GM21619 (cell line): ENCODE data around the gene SLC25A21.
"Not testable (repeated sequence)": the region's sequence is repeated elsewhere in the genome, so short reads cannot be mapped to it uniquely, and the experiment has no call there.

Experiments used
- ATAC-seq: cut with Tn5 transposase; IDR thresholded peaks from one replicate; pipeline ENCODE4 v1.9.1; 2021; ENCODE audit not compliant: unreplicated experiment

Gene SLC25A21

DNA sequence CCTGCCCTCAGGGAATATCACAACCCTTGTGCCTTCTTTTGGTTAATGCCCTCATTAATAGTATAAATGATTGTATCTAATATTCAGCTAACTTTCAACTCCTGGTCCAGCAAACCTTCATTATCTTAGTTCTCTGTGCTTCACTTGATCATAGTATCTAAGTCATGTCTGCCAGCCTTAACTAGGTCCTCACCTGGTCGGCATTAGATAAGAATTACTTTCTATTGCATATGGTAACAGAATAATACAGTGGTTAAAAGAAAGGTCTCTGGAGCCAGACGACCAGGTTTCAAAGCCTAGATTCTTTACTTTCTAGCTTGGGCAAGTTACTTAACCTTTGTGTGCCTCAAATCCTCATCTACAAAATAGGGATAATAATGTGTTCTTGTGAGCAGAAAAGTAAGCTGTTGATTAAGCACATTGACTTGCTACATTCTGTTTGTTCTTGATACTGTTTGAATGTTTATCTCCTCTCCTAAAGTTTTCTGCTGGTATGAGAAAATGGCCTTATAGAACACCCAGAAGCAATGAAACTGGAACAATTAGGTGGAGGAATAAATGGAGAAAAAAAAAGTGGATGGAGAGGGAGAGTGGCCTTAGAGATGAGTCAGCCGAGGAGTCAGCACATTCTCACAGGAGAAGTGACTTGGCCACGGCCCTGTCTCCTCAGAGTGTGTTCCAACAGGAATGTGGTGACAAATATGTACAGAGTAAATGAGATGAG lies 176.1 kb downstream of the SLC25A21 start:
- no peak for ATAC-seq

DNA sequence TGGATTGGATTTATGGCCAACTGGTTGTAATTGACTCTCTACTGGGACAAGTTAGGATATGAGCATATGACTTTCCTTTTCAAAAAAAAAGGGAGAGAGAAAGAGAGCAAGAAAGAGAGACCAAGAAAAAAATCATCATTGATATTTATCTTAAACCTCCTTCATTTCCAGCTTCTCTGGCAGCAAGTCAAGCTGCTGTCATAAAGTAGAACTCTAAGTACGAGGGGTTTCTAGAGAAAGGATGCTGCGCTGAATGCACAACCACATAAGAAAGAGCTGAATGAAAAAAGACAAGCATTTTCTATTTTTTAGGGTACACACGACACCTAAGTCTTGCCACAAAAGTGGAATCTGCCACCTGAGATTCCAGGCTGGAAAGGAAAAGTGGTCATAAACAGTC lies 182.6 kb downstream of the SLC25A21 start:
- no peak for ATAC-seq

DNA sequence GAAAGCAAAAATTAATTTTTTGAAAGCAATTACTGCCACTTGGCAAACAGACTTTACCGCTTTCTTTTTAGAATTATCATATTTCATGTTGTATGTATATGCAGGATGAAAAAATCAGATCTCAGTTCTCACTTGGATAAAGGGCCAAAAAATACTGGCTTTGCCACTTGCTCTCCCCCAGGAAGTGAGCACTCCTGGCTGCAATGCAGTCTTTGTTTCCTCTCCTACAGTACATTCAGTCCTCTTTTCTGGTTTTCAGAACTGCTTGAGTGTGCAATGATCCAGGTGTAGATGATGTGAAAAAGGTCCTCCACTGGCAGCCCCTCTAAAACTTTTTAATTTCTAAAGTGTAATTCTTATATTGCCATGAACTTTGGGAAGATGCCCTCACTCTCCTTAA lies 183.4 kb downstream of the SLC25A21 start:
- ATAC-seq = no peak

DNA sequence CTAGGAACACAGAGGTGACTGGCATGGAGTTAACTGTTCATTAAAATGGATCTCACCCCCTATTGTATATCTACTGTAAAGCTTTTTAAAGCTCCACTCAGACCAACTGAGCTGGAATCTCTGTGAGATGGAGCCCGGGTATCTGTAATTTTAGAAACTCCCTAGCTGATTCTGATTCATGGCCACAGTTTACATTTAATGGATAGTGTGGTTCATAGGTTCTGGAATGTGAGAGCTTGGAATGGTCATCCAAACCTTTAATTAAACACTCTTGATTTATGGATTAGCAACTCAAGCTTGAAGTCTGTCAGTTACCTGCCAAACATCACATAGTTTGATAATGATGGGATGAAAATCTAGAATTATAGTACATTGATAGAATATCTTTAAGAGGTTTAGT lies 183.8 kb downstream of the SLC25A21 start:
- ATAC-seq = no peak

DNA sequence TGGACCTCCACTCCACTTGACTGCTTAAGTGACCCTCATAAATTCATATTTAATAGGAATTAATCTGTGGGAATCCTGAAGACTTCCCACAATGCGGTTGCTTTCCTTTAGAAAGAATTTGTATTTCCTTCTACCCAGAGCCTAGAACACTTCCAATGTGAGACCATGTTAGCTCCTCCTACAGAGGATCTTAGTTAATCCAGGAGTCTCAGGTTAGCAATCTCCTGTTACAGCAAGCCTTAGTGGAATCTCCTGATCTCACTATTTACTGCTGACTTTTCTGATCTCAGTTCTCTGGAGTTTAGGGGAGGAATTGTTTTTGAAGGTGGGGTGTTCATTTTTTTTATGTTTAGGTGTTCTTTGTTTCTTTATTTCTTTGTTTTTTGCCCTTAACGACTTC lies 186.0 kb downstream of the SLC25A21 start:
- no peak for ATAC-seq

DNA sequence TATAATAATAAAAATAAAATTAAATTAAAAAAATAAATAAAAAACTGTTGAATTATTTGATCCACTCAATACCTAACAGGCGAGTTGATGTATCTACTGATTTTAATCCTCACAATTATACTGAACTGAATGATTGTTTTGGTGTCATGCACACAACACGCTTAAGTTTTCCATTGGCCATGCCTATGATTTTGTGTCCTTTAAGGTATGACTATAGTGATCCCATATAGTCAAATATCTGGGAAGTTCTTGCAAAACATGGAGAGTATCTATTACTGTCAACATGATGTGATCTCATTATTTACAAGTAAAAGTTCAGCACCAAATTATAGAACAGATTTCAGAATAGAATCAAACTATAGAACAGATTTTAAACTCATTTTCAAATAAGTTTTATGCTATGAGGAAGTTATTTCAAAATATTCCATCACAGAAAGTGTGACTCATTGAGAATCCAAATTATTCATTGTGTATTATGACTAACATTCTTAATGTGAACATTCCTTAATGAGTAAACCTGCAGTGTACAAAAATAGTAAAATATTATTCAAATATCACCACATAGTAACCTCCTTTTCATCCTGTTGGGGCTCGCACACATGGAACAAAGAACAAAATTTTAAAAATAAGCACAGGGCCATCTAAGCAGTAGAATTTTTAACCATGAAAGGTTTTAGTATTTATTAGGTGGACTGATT lies 190.4 kb downstream of the SLC25A21 start:
- no peak for ATAC-seq

DNA sequence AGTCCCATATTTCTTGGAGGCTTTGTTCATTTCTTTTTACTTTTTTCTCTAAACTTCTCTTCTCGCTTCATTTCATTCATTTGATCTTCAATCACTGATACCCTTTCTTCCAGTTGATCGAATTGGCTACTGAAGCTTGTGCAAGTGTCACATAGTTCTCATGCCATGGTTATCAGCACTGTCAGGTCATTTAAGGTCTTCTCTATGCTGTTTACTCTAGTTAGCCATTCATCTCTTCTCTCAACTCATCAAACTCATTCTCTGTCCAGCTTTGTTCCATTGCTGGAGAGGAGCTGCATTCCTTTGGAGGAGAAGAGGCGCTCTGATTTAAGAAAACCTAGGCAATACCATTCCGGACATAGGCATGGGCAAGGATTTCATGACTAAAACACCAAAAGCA lies 192.0 kb downstream of the SLC25A21 start:
- ATAC-seq = not testable (repeated sequence)

DNA sequence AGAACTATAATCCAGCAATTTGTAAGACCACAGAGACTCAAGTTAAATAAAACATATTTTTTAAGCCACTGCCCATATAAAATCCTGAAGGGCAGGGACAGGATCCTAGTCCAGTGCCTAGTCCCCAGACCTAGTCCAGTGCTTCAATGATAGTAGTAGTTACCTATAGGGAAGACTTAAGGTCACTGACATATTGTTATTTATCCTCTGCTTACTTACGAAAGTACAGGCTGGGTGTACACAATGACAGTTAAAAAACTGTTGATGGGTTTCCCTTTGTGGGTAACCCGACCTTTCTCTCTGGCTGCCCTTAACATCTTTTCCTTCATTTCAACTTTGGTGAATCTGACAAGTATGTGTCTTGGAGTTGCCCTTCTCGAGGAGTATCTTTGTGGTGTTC lies 192.5 kb downstream of the SLC25A21 start:
- no peak for ATAC-seq

DNA sequence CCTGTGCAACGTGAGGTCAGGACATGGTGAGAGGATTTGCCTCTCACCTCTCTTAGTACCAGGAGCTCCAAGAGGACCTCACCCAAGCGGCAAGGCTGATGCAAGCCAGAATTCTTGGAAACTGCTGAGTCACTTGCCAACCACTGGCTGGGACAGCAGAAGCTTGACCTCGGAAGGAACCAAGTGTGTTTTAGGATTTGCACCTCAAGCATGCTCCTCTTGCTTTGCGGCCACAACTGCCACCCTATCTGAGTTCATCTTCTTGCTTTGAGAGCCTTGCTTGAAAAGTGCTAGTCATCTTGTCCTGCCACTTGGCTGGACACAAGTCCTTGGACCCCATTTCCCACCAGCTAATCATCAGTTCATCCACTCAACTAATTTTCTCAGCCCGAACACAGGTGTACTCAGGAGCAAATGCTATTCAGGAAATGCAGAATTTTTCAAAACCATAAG lies 195.8 kb downstream of the SLC25A21 start:
- no peak for ATAC-seq

DNA sequence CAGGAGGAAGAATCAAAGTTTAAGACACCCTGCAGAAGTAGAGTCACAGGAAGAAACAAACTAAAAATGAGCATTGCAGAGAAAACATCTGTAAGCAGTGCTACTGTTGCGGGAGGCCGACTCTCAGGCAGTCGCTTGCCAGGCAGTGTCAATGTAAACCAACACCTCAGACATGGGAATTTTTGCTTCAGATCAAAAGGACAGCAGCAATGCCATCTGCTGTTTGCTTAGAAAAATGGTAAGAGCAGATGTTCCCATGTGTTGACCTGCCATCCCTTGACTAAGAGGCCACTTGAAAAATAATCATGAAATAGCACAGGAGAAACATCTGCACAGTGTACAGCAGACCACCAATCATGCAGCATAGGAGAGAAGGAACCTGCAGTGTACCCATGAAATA lies 196.6 kb downstream of the SLC25A21 start:
- ATAC-seq = no peak

DNA sequence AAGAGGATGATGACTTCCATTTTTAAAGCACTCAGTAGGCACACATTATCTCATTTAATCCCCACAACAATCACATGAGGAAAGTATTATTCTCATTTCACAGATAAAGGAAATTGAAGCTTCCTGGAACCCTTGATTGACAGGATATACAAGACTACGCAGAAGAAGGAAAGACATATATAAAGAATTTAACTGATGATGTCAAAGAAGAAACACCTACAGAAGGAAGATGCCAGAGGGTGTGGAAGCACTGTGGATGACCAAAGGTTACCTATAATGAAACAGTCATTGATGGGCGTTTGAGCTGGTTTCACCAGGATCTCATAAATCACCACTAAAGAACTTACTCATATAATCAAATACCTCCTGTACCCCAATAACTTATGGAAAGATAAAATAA lies 197.4 kb downstream of the SLC25A21 start:
- ATAC-seq = no peak

DNA sequence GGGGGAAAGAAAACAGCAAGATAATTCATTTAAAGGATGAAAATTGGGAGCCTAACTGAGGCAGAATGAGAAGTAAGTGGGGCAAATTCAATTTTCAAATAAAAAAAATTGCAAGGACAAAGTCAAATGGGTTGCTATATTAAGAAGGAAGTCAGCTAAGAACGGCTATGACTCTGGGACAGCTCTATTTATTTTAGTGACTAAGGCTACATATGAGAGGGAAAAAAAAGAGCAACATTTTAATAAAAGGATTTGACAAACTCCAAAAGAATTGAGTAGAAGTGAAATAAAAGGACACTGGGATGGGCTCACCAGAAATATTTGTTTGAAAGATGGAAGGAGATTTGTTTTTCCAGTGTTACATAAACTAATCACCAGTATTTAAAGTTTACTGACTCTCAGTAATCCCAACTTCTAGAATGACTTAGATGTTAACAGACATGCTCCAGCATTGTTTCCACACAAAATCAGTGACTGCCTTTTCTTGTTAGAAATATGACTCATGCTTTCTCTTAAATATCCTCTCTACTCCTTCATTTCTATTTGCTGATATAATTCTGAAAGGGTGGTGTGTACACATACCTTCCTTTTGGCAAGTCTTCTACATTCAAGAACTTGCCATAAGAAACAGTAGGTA lies 198.5 kb downstream of the SLC25A21 start:
- ATAC-seq = no peak

DNA sequence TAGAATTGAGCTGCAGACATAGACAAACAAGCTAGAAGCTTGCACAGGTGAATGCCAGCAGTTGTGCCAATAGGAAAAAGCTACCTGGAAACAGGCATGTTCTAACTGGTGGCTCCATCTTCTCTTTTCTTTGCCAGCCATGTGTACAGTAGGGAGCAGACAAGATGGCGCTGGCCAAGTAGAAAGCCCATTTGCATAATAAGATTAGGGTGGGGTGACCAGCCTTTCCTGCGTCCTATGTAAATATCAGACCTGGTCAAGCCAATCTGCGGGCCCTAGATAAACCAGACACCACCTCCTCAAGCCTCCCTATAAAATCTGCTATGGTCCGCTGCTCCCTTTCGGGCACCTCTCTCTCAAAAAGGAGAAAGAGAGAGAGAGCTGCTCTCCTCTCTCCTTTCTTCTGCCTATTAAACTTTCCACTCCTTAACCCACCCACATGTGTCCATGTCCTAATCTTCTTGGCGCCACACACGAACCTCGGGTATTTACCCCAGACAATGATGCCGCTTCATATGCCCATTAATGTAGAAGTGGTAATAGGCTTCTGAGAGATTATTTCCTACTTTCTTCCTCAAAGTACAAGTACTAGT lies 201.0 kb downstream of the SLC25A21 start:
- no peak for ATAC-seq

DNA sequence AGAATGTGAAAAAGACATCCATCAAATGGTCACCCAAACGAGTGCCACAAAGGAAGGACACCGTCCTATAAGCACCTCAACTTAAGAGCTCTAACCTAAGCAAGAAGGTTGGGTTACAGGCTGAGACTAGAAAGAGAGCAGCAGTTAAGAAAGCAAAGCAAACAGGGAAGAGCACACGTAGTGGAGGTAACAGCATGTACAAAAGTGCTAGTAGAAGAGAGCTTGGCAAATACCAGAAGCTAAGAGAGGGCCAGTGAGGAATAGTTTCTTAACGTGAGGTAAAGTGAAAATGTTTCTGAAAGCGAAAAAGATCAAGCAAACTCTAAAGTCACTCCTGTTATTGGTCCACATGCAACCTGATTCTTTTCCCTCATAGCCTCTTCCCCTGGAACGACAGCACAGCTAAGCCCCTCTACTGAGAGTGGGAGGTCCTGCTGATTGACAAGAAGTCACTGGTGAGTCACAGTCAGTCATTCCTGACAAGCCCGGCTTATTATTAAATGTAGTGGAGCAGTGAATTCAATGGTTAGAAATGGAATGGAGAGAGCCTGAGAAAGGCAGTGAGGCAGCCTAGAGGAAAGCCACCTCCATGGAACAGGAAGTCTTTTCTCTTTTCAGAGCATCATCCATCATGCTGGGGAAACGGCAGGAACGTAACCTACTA lies 204.4 kb downstream of the SLC25A21 start:
- no peak for ATAC-seq

DNA sequence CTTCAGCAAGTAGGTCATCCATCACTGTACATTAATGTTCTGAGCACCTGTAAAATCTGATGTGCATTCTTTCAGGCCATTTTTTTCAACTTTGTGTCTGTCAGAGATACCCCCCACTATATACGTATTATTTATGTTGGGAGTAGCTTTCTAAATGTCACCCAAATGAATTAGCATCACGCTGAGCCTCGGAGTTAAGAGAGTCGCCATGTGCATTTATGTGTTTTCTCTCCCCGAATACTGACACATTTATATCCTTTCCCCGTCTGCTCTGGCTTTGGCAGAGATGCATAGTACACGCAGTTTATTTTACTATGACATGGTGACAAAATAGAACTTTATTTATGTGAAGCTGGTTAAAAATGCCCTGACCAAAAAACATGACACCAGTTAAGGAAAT lies 216.4 kb downstream of the SLC25A21 start:
- no peak for ATAC-seq

DNA sequence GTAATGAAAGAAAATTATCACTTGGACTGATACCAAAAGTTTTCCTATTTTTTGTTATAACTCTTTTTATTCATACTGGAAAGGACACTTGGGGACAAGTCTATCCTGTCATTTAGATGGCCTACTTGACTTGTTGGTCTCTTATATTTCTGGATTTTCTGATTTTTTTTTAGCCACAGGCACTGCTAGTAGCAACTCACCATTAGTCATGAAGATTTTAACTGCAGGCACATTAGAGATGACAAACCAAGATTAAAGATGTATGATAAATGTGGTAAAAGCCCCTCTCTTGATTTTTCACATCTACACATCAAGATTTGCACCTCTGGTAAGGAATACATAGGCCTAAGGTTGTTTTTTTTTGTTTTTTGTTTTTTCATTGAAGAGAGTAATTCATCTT lies 217.0 kb downstream of the SLC25A21 start:
- ATAC-seq = no peak

DNA sequence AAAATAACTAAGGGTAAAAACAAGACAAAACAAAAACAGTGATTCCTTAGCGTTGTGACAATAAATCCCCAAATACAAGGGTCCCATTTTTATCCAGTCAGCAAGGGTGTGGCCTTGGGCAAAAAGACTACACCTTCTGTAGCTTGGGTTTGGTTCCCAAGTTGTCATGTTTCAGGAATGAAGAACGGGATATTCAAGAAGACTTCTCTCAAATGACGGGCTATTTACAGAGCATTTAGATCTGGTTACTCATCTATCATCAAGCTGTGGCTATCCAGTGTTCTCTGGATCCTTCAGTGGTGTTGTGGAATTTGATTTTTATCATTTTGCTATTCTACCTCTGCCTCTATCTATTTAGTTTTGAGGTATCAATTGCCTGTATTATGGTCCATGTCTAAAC lies 219.7 kb downstream of the SLC25A21 start:
- ATAC-seq = no peak

DNA sequence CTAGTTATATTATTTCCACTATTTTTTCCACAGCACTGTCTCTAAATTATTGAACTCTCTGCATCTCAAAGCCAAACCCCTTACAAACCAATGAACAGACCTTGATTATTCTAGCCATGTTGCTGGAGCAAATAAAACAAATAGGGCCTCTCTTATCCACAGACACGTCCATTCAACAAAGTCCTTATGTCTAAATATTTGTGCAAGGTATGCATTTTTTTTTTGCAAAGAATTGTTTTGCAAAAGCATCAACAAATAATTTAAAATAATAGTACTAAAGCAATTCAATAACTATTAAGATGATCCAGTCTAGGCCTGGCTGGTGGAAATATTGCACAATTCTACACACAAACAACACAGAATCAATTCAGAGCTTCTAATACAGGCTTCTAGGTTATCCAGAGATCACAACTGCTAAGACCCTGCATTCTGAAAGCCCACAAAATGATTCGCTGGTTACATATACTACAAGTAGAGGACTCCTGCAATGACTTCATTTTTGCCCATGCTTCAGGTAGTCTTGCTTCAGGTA lies 221.0 kb downstream of the SLC25A21 start:
- ATAC-seq = no peak

DNA sequence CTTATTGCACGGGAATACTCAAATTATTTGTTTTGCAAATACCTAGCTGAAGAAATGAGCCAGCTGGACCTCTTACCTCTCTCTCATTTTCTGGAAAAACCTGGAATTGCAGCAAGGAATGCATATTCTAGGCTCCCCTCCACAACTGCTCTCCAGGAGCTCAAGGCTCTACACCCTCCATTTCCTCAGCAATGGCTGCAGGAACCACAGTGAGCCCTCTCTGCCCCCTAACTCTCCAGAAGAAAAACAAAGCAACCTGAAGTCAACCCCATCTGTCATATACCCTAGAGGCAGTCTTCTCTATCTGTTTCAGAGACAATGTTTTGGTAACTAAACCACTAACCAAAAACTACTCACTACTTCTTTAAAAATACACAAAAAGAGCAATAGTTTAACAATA lies 221.6 kb downstream of the SLC25A21 start:
- ATAC-seq = no peak

DNA sequence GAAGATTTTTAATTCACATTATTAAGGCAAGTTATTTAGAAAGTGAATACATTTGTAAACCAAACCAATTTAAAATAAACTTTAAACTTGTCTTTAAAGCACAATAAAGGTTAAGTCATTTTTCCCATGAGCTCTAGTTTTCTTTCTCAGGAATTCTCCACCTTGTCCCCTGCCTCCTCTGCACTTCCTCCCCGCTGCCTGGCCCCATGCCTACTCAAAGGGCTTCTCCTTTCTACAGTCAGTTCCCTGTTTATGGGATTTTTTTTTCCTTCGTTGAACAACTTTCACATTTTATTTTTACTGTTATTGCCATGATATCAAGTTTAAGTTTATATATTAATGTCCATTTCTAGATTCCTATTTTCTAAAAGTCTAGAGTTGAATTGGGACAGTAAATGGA lies 223.0 kb downstream of the SLC25A21 start:
- ATAC-seq = no peak
